HEK293 (cell line): ENCODE results near the gene NAT8L.

Experiments used
- CTCF ChIA-PET: fragments of 350-600 bp; formaldehyde crosslinking; extraction: SDS; loops from one replicate; lab custom pipeline; 2021; ENCODE audit warnings: antibody characterized with exemption; lab: Yijun Ruan, JAX
- POLR2A ChIA-PET: fragments of 300-600 bp; formaldehyde crosslinking; extraction: SDS; loops from one replicate; lab custom pipeline; 2020; ENCODE audit warnings: antibody characterized with exemption, inconsistent platforms; lab: Yijun Ruan, JAX
- H3K27ac ChIP-seq: fragments of 200-500 bp; sonication (Bioruptor generic); 2 replicates; pipeline ENCODE4 v1.5.1; 2014; ENCODE audit warnings: low read depth, low read length, control low read depth, inconsistent platforms; ENCODE audit errors: extremely low read depth
- H3K36me3 ChIP-seq, 2 experiments: fragments of 200-500 bp in 1 of 2; sonication (Bioruptor generic) in 1 of 2; 1 replicate in 1 of 2; 2 replicates in 1 of 2; pipeline ENCODE4 v1.5.1; 2014 to 2017; ENCODE audit warnings: inconsistent platforms in 2 of 2, low read length in 2 of 2; ENCODE audit not compliant: control insufficient read depth in 2 of 2, insufficient read depth in 1 of 2
- H3K4me1 ChIP-seq: fragments of 200-500 bp; sonication (Bioruptor generic); 2 replicates; pipeline ENCODE4 v1.5.1; 2014; ENCODE audit warnings: mild to moderate bottlenecking, low read length, inconsistent platforms; ENCODE audit not compliant: control insufficient read depth, insufficient read depth
- H3K4me3 ChIP-seq: 2 replicates; pipeline ENCODE4 v1.5.1; 2011; ENCODE audit warnings: low read depth, mild to moderate bottlenecking, control low read depth, low read length, moderate library complexity
- H3K9me3 ChIP-seq: fragments of 200-500 bp; sonication (Bioruptor generic); 2 replicates; pipeline ENCODE4 v1.5.1; 2014; ENCODE audit warnings: low read depth, low read length, inconsistent platforms; ENCODE audit not compliant: control insufficient read depth, insufficient read depth
- BCL11A ChIP-seq: fragments of 450-650 bp; formaldehyde crosslinking; IDR thresholded peaks from 2 replicates; pipeline ENCODE4 v1.5.1; 2016; ENCODE audit warnings: low read depth, missing biosample characterization, missing genetic modification characterization
- BCL11B ChIP-seq: fragments of 450-650 bp; formaldehyde crosslinking; IDR thresholded peaks from 2 replicates; pipeline ENCODE4 v1.5.1; 2016; ENCODE audit warnings: low read depth, missing biosample characterization, missing genetic modification characterization
- EGR2 ChIP-seq: fragments of 450-650 bp; formaldehyde crosslinking; IDR thresholded peaks from 2 replicates; pipeline ENCODE4 v1.5.1; 2016; ENCODE audit warnings: low read depth, missing biosample characterization, missing genetic modification characterization
- KLF1 ChIP-seq: fragments of 450-650 bp; formaldehyde crosslinking; IDR thresholded peaks from 2 replicates; pipeline ENCODE4 v1.5.1; 2016; ENCODE audit warnings: missing biosample characterization, missing genetic modification characterization
- SCRT1 ChIP-seq: fragments of 450-650 bp; formaldehyde crosslinking; IDR thresholded peaks from 2 replicates; pipeline ENCODE4 v1.5.1; 2016; ENCODE audit warnings: missing biosample characterization, missing genetic modification characterization, borderline replicate concordance
- ZFHX2 ChIP-seq: fragments of 450-650 bp; formaldehyde crosslinking; conservative IDR thresholded peaks from 2 replicates; pipeline ENCODE4 v1.5.1; 2016; ENCODE audit warnings: missing biosample characterization, missing genetic modification characterization
- ZFP3 ChIP-seq: fragments of 450-650 bp; formaldehyde crosslinking; IDR thresholded peaks from 2 replicates; pipeline ENCODE4 v1.5.1; 2016; ENCODE audit warnings: low read depth, missing biosample characterization, missing genetic modification characterization
- ZIC2 ChIP-seq: fragments of 450-650 bp; formaldehyde crosslinking; IDR thresholded peaks from 2 replicates; pipeline ENCODE4 v1.5.1; 2016; ENCODE audit warnings: missing biosample characterization, missing genetic modification characterization
- ZNF394 ChIP-seq: fragments of 450-650 bp; formaldehyde crosslinking; IDR thresholded peaks from 2 replicates; pipeline ENCODE4 v1.5.1; 2016; ENCODE audit warnings: missing biosample characterization, missing genetic modification characterization, mild to moderate bottlenecking, moderate library complexity, borderline replicate concordance
- ZNF501 ChIP-seq: fragments of 450-650 bp; formaldehyde crosslinking; IDR thresholded peaks from 2 replicates; pipeline ENCODE4 v1.5.1; 2016; ENCODE audit warnings: missing biosample characterization, missing genetic modification characterization
- ZNF510 ChIP-seq: fragments of 450-650 bp; formaldehyde crosslinking; IDR thresholded peaks from 2 replicates; pipeline ENCODE4 v1.5.1; 2018; ENCODE audit warnings: mild to moderate bottlenecking, missing genetic modification characterization, missing biosample characterization; ENCODE audit not compliant: insufficient replicate concordance
- ZNF560 ChIP-seq: fragments of 450-650 bp; formaldehyde crosslinking; IDR thresholded peaks from 2 replicates; pipeline ENCODE4 v1.5.1; 2017; ENCODE audit warnings: missing biosample characterization, missing genetic modification characterization, borderline replicate concordance
- TF ChIP-seq, protein P1 (sequence below): fragments of 450-650 bp; formaldehyde crosslinking; IDR thresholded peaks from 2 replicates; pipeline ENCODE4 v1.5.1; 2016; ENCODE audit warnings: missing biosample characterization, missing genetic modification characterization

The NAT8L gene

DNA sequence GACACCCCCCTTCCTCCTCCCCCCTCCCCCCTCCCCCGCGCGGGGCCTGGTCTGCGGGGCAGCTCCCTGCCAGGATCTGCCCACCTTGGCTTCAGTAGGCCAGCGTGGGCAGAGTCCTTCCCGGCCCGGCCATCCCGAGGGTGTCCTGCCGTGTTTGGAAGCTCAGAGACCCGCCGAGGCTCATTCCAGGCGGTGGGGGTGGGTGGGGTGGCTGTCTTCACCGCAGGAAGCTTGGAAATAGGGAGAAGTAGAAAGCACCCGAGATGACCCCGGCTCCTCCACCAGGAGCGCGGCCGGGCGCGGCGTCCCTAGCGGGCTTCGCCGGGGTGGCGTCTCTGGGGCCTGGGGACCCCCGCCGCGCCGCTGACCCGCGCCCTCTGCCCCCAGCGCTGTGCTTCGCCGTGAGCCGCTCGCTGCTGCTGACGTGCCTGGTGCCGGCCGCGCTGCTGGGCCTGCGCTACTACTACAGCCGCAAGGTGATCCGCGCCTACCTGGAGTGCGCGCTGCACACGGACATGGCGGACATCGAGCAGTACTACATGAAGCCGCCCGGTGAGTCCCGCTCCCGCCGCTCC lies 1.6 kb downstream of the NAT8L start (continued):
- TF ChIP-seq, protein P1, sequence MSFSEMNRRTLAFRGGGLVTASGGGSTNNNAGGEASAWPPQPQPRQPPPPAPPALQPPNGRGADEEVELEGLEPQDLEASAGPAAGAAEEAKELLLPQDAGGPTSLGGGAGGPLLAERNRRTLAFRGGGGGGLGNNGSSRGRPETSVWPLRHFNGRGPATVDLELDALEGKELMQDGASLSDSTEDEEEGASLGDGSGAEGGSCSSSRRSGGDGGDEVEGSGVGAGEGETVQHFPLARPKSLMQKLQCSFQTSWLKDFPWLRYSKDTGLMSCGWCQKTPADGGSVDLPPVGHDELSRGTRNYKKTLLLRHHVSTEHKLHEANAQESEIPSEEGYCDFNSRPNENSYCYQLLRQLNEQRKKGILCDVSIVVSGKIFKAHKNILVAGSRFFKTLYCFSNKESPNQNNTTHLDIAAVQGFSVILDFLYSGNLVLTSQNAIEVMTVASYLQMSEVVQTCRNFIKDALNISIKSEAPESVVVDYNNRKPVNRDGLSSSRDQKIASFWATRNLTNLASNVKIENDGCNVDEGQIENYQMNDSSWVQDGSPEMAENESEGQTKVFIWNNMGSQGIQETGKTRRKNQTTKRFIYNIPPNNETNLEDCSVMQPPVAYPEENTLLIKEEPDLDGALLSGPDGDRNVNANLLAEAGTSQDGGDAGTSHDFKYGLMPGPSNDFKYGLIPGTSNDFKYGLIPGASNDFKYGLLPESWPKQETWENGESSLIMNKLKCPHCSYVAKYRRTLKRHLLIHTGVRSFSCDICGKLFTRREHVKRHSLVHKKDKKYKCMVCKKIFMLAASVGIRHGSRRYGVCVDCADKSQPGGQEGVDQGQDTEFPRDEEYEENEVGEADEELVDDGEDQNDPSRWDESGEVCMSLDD (tag by site-specific recombination), result no peak
- TF ChIP-seq KLF1 (tag by site-specific recombination), result no peak

- Histone ChIP-seq H3K4me3 (no peak overlapping the region), H3K36me3 (peaks cover 0 to 34% of the 10 kb centered on the region in 2 experiments; a peak in 1 of 3 replicates), H3K4me1 (no peaks in the 10 kb centered on the region), H3K27ac (no peak overlapping the region)
- POLR2A ChIA-PET, result interaction anchor here (0.6 kb wide), 1 partner anchor 278 kb away, joined by 3 read pairs; no protein-coding TSS in a partner anchor
- CTCF ChIA-PET, result no interaction called here
- TF ChIP-seq ZNF394 (tag by site-specific recombination), result no peak
- TF ChIP-seq ZIC2 (tag by site-specific recombination), result peak; percentile 46; the same call in 1 of the 2 replicates
- TF ChIP-seq, all 188 proteins: peak for 1
- no peaks in the 10 kb centered on the region for H3K9me3 ChIP-seq
Measured at GRCh38 chr4:2061186-2062131, 2.3 kb downstream of the NAT8L start.

- ChIA-PET POLR2A (interaction anchor here (1.4 kb wide), 1 partner anchor 11 kb away, joined by 3 read pairs; no protein-coding TSS in a partner anchor), CTCF (no interaction called here)
- no peak overlapping the region for H3K4me3 ChIP-seq
Measured at GRCh38 chr4:2062168-2062807, 3.2 kb downstream of the NAT8L start.

GRCh38 chr4:2062808-2063524 lies 3.8 kb downstream of the NAT8L start:
- POLR2A ChIA-PET, result interaction anchor here (1.4 kb wide), 1 partner anchor 11 kb away, joined by 3 read pairs; no protein-coding TSS in a partner anchor
- H3K4me3 ChIP-seq, result no peak overlapping the region
- TF ChIP-seq EGR2 (tag by site-specific recombination) (peak; percentile 55; the same call in 1 of the 2 replicates), BCL11B (tag by site-specific recombination) (peak; percentile 93), ZNF501 (tag by site-specific recombination) (no peak), BCL11A (tag by site-specific recombination) (peak; percentile 84), ZFHX2 (tag by site-specific recombination) (peak; percentile 64)
- CTCF ChIA-PET, result interaction anchor here (0.6 kb wide), 1 partner anchor 19 kb away, joined by 3 read pairs; no protein-coding TSS in a partner anchor
- H3K27ac ChIP-seq, result no peak overlapping the region
- no peaks in the 10 kb centered on the region for H3K9me3 ChIP-seq
- H3K4me1 ChIP-seq, result no peaks in the 10 kb centered on the region
- H3K36me3 ChIP-seq, result peaks cover 0 to 35% of the 10 kb centered on the region in 2 experiments; a peak in 1 of 3 replicates

More at GRCh38 chr4:2062168-2062807, 3.2 kb downstream of the NAT8L start:
- Histone ChIP-seq H3K36me3 (peaks cover 0 to 34% of the 10 kb centered on the region in 2 experiments; a peak in 1 of 3 replicates), H3K9me3 (no peaks in the 10 kb centered on the region), H3K27ac (no peak overlapping the region), H3K4me1 (no peaks in the 10 kb centered on the region)
- peak; percentile 52 for TF ChIP-seq ZIC2 (tag by site-specific recombination)
- TF ChIP-seq SCRT1 (tag by site-specific recombination), result no peak
- no peak for TF ChIP-seq ZNF560 (tag by site-specific recombination)
- no peak for TF ChIP-seq ZNF510 (tag by site-specific recombination)
- no peak for TF ChIP-seq ZFP3 (tag by site-specific recombination)
